Activated CD4-positive, CD25-positive, alpha-beta regulatory T cell (primary cell): ENCODE results near the gene HDAC9.

ENCODE experiments used
- DNase-seq, 4 experiments: peaks; one replicate each; lab custom pipeline; 2025; lab: John Stamatoyannopoulos, UW

The HDAC9 gene

GRCh38 chr7:18558503-18558902 lies 63.0 kb downstream of the HDAC9 start:
- DNase-seq: no peak

- no peak for DNase-seq
Measured at GRCh38 chr7:18558910-18559309, 63.4 kb downstream of the HDAC9 start.

- DNase-seq: no peak
Measured at GRCh38 chr7:18559756-18560155, 64.2 kb downstream of the HDAC9 start.

- no peak for DNase-seq
Measured at GRCh38 chr7:18564779-18565178, 69.2 kb downstream of the HDAC9 start.

GRCh38 chr7:18565337-18565736 lies 69.8 kb downstream of the HDAC9 start:
- no peak for DNase-seq

GRCh38 chr7:18566205-18566604 lies 70.7 kb downstream of the HDAC9 start:
- DNase-seq: no peak

- DNase-seq: no peak
Measured at GRCh38 chr7:18566829-18567228, 71.3 kb downstream of the HDAC9 start.

GRCh38 chr7:18570441-18570840 lies 74.9 kb downstream of the HDAC9 start:
- DNase-seq: no peak

- DNase-seq: no peak
Measured at GRCh38 chr7:18570890-18571478, 75.4 kb downstream of the HDAC9 start.

- DNase-seq: no peak
Measured at GRCh38 chr7:18572154-18572553, 76.6 kb downstream of the HDAC9 start.

- no peak for DNase-seq
Measured at GRCh38 chr7:18572885-18573284, 77.3 kb downstream of the HDAC9 start.

GRCh38 chr7:18573410-18574234 lies 78.1 kb downstream of the HDAC9 start:
- no peak for DNase-seq

- no peak for DNase-seq
Measured at GRCh38 chr7:18574235-18574540, 78.6 kb downstream of the HDAC9 start.

- DNase-seq: no peak
Measured at GRCh38 chr7:18574676-18575075, 79.1 kb downstream of the HDAC9 start.

- DNase-seq: no peak
Measured at GRCh38 chr7:18575622-18576572, 80.3 kb downstream of the HDAC9 start.

- no peak for DNase-seq
Measured at GRCh38 chr7:18577096-18577771, 81.7 kb downstream of the HDAC9 start.

- DNase-seq: no peak
Measured at GRCh38 chr7:18579698-18580097, 84.1 kb downstream of the HDAC9 start.

GRCh38 chr7:18580950-18581349 lies 85.4 kb downstream of the HDAC9 start:
- no peak for DNase-seq

- DNase-seq: no peak
Measured at GRCh38 chr7:18583305-18583704, 87.8 kb downstream of the HDAC9 start.

GRCh38 chr7:18590241-18590640 lies 94.7 kb downstream of the HDAC9 start:
- DNase-seq: no peak

GRCh38 chr7:18590744-18591340 lies 95.3 kb downstream of the HDAC9 start:
- DNase-seq: no peak
